Measurements from ENCODE around the gene ELF3. TPM values are rescaled to one million over a fixed set of nuclear protein-coding genes. Genes with fewer than 3 reads are reported as not detected.
"Not testable (repeated sequence)": the region's sequence is repeated elsewhere in the genome, so short reads cannot be mapped to it uniquely, and the experiment has no call there.

Gene ELF3
- total RNA-seq, 2 donors from 2014 or later, result 93.7 to 293 TPM

DNA sequence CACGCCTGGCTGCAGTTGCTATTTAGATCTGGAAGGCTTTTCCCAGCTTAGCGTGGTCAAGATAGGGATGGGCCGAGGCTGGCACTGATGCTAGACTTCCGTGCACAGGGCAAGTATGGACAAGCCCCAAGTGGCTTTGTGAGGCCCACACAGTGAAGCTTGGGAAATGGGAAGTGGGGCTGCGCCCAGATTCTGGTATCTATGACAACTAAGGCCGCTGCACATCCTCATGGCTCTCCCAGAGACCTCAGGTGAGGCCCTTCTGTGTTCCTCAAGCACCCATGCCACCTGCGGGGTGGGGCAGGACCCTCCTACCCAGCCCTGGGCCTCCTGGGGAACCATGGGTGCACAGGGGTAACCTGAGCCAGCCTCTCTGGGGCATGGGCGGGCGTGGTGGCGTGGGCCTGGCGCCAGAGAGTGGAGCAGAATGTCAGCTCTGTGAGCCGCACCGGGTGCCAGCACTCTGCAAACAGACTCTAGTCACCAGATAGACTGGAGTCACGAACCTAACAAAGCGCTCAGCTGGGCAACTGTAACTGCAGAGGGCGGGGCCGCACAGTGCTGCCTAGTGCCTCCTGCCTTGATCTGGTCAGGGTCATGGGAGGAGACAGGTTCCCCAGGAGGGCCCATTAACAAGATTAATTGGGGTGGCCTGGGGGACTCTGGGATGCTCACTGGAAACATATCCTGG, 46.4 kb downstream of the ELF3 start:
- TF ChIP-seq POLR2A (IDR thresholded peaks at IDR 0.05), result no peak
- TF ChIP-seq, protein P1, sequence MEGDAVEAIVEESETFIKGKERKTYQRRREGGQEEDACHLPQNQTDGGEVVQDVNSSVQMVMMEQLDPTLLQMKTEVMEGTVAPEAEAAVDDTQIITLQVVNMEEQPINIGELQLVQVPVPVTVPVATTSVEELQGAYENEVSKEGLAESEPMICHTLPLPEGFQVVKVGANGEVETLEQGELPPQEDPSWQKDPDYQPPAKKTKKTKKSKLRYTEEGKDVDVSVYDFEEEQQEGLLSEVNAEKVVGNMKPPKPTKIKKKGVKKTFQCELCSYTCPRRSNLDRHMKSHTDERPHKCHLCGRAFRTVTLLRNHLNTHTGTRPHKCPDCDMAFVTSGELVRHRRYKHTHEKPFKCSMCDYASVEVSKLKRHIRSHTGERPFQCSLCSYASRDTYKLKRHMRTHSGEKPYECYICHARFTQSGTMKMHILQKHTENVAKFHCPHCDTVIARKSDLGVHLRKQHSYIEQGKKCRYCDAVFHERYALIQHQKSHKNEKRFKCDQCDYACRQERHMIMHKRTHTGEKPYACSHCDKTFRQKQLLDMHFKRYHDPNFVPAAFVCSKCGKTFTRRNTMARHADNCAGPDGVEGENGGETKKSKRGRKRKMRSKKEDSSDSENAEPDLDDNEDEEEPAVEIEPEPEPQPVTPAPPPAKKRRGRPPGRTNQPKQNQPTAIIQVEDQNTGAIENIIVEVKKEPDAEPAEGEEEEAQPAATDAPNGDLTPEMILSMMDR (IDR thresholded peaks at IDR 0.05), result no peak
- intact Hi-C loops (cut with DNase I), result no loop called here
- no peaks in the 10 kb centered on the region for H3K27me3 ChIP-seq
- WGBS, 2 donors, result 29 to 100% methylated on average over 1 to 14 of the region's 17 CpGs
- peak; percentile 91 to 96 (median 96) for DNase-seq
- no peak overlapping the region for H3K4me3 ChIP-seq
- ATAC-seq, result peak; percentile 97
- H3K4me1 ChIP-seq, result peaks cover 29% of the 10 kb centered on the region
- H3K36me3 ChIP-seq (replicated peaks in 1 of 2; ENCODE audit: insufficient read depth in 1 of 2, low read depth in 2 of 2), result no peaks in the 10 kb centered on the region
- H3K27ac ChIP-seq, result peak overlapping the region; percentile 78 to 85 (median 83)
- H3K9me3 ChIP-seq, result no peaks in the 10 kb centered on the region

DNA sequence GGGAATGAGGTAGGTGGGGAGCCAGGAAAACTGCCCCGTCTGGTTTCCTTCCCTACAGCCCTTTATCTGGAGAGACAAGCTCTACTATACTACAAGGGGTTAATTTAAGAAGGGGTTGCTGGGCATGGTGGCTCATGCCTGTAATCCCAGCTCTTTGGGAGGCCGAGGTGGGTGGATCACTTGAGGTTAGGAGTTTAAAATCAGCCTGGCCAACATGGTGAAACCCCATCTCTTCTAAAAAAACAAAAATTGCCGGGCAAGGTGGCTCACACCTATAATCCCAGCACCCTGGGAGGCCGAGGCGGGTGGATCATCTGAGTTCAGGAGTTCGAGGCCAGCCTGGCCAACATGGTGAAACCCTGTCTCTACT, 46.9 kb downstream of the ELF3 start:
- H3K4me3 ChIP-seq; H3K27me3 ChIP-seq; intact Hi-C loops (cut with DNase I); DNase-seq; ATAC-seq; H3K36me3 ChIP-seq (replicated peaks in 1 of 2; ENCODE audit: insufficient read depth in 1 of 2, low read depth in 2 of 2); H3K9me3 ChIP-seq: not testable (repeated sequence)
- WGBS, 2 donors, result 37 to 45% methylated on average over 5 to 6 of the region's 6 CpGs
- peaks cover 29% of the 10 kb centered on the region for H3K4me1 ChIP-seq
- H3K27ac ChIP-seq, result peak overlapping the region; percentile 78 to 85 (median 83)

DNA sequence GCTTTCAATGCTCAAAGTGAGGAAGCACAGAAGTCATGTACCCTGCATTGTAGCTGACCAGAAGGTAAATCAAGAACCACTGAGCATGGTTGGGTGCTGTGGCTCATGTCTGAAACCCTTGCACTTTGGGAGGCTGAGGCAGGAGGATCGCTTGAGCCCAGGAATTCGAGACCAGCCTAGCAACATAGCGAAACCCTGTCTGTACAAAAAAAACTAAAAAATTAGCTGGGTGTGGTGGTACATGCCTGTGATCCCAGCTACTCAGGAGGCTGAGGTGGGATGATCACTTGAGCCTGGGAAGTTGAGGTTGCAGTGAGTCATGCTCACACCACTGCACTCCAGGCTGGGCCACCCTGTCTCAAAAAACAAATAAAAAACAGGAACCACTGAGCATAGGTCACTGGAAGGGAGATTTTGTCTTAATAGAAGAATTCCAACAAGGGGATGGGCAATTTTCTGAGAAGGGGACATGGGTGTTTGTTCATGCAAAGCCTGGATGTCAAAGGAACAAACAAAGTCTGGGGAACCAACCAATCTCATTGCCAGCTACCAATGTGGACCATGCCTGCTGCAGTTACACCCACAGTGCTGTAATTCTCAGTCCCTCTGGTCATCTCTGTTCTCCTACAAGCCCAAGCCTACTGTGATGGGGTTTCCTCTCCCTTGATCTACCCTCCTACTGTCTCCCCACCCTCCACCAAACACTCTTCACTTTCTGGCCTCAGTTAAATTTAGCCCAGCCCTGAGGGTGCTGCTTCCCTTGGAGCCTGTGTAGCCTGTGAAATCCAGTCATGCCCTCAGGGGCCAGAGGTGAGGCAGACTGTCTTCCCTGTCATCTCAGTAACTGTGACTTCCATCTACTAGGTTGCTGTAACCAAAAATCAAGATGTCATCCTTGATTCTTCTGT, 47.9 kb downstream of the ELF3 start:
- DNase-seq (peak in 1 of 4 donors; percentile 45), ATAC-seq (no peak)
- Histone ChIP-seq H3K9me3 (no peaks in the 10 kb centered on the region), H3K4me3 (no peak overlapping the region), H3K27me3 (no peaks in the 10 kb centered on the region), H3K36me3 (replicated peaks in 1 of 2; ENCODE audit: insufficient read depth in 1 of 2, low read depth in 2 of 2) (no peaks in the 10 kb centered on the region), H3K27ac (peak overlapping the region; percentile 25 to 85 (median 82)), H3K4me1 (peaks cover 29% of the 10 kb centered on the region)
- intact Hi-C loops (cut with DNase I), result no loop called here
- WGBS, 2 donors, result 98 to 100% methylated on average over 3 of the region's 3 CpGs
- no peak for TF ChIP-seq POLR2A (IDR thresholded peaks at IDR 0.05)
- TF ChIP-seq, protein P1 (IDR thresholded peaks at IDR 0.05), result no peak

DNA sequence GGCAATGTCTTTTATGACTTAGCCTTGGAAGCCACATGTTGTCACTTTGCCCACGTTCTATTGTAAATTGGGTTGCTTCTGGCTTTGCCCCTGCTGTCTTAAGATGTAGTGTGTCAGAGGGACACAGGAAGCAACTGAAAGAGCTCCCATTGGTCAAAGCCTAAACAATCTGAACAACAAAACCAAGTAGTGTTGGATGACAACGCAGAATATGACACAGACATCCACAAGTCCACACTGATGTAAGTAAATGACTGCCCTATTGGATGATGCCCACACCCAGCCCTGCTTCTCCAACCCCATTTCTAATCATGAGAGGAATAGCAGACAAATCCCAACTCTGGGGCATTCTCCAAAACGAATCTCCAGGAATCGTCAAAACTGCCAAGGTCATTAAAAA, 50.7 kb downstream of the ELF3 start:
- TF ChIP-seq, protein P1 (IDR thresholded peaks at IDR 0.05), result no peak
- no peak for TF ChIP-seq POLR2A (IDR thresholded peaks at IDR 0.05)
- WGBS, 2 donors, result 73 to 75% methylated on average over 4 of the region's 4 CpGs

DNA sequence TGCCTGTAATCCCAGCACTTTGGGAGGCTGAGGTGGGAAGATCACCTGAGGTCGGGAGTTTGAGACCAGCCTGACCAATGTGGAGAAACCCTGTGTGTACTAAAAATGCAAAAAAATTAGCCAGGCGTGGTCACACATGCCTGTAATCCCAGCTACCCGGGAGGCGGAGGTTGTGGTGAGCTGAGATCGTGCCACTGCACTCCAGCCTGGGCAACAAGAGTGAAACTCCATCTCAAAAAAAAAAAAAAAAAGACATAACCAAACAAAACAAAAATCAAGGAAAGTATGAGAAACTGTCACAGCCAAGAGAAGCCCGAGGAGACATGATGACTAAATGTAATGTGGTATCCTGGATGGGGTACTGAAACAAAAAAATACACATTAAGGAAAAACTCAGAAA, 51.4 kb downstream of the ELF3 start:
- H3K4me3 ChIP-seq; intact Hi-C loops (cut with DNase I); H3K9me3 ChIP-seq; DNase-seq; H3K27ac ChIP-seq; H3K27me3 ChIP-seq; H3K36me3 ChIP-seq (replicated peaks in 1 of 2; ENCODE audit: insufficient read depth in 1 of 2, low read depth in 2 of 2); ATAC-seq: not testable (repeated sequence)
- H3K4me1 ChIP-seq, result peaks cover 19% of the 10 kb centered on the region
- 71 to 81% methylated on average over 5 to 6 of the region's 6 CpGs for WGBS, 2 donors

More for the DNA sequence above, 50.7 kb downstream of the ELF3 start:
- H3K9me3 ChIP-seq, result no peaks in the 10 kb centered on the region
- no peak for DNase-seq
- H3K27ac ChIP-seq, result no peak overlapping the region
- H3K36me3 ChIP-seq (replicated peaks in 1 of 2; ENCODE audit: insufficient read depth in 1 of 2, low read depth in 2 of 2), result no peaks in the 10 kb centered on the region
- no peaks in the 10 kb centered on the region for H3K27me3 ChIP-seq
- intact Hi-C loops (cut with DNase I), result no loop called here
- no peak for ATAC-seq
- H3K4me1 ChIP-seq, result peaks cover 27% of the 10 kb centered on the region
- no peak overlapping the region for H3K4me3 ChIP-seq

DNA sequence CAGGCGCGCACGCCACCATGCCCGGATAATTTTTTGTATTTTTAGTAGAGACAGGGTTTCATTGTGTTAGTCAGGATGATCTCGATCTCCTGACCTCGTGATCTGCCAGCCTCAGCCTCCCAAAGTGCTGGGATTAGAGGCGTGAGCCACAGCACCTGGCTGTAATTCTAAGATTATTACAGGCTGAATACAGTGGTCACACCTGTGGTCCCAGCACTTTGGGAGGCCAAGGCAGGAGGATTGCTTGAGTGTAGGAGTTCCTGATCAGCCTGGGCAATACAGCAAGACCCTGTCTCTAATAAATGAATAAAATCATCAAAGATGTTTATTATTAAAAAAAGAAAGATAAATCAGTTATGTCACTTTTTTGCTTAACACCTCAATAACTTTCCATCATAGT, 52.2 kb downstream of the ELF3 start:
- WGBS, 2 donors, result 89 to 93% methylated on average over 6 to 7 of the region's 7 CpGs
- intact Hi-C loops (cut with DNase I), result not testable (repeated sequence)

More for the DNA sequence above, 52.2 kb downstream of the ELF3 start:
- H3K4me1 ChIP-seq, result peaks cover 11% of the 10 kb centered on the region
- H3K27me3 ChIP-seq; ATAC-seq; DNase-seq; H3K27ac ChIP-seq; H3K4me3 ChIP-seq; H3K36me3 ChIP-seq (replicated peaks in 1 of 2; ENCODE audit: insufficient read depth in 1 of 2, low read depth in 2 of 2); H3K9me3 ChIP-seq: not testable (repeated sequence)

All from body of pancreas (tissue), 4 donors.